Lower leg skin (tissue), 3 donors: ENCODE results near the gene MIAT.

Experiments
- POLR2A ChIP-seq, 2 donors: fragments of 450-650 bp; IDR thresholded peaks; one replicate each; pipeline ENCODE4 v1.6.1; 2016 to 2017; ENCODE audit warnings: antibody characterized with exemption in 2 of 2, mild to moderate bottlenecking in 1 of 2, moderate library complexity in 1 of 2
- TF ChIP-seq, protein P1 (sequence below), 3 donors: fragments of 450-650 bp; IDR thresholded peaks; one replicate each; pipeline ENCODE4 v1.5.1; 2016; ENCODE audit warnings: antibody characterized with exemption in 3 of 3, mild to moderate bottlenecking in 3 of 3, moderate library complexity in 2 of 3

DNA sequence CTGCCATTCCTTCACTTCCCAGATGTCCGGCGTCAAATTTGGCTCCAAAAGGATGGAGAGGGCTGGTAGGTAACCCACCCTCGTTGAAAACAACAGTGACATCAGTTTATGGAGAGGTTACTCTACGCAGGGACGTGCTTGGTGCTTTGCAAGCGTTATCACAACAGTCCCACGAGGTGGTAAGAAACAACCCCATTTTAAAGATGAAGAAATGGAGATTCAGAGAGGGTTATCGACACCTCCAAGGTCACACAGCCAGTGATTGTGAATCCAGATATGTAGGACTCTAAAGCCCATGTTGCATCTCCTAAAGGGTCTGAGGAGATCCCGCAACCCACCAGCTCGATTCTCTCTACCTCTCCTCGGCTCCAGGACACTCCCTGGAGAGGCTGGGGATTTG, 773 bp downstream of the MIAT start:
- TF ChIP-seq, protein P1, sequence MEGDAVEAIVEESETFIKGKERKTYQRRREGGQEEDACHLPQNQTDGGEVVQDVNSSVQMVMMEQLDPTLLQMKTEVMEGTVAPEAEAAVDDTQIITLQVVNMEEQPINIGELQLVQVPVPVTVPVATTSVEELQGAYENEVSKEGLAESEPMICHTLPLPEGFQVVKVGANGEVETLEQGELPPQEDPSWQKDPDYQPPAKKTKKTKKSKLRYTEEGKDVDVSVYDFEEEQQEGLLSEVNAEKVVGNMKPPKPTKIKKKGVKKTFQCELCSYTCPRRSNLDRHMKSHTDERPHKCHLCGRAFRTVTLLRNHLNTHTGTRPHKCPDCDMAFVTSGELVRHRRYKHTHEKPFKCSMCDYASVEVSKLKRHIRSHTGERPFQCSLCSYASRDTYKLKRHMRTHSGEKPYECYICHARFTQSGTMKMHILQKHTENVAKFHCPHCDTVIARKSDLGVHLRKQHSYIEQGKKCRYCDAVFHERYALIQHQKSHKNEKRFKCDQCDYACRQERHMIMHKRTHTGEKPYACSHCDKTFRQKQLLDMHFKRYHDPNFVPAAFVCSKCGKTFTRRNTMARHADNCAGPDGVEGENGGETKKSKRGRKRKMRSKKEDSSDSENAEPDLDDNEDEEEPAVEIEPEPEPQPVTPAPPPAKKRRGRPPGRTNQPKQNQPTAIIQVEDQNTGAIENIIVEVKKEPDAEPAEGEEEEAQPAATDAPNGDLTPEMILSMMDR (IDR thresholded peaks at IDR 0.05) = no peak
- no peak for TF ChIP-seq POLR2A (IDR thresholded peaks at IDR 0.05)
